H9 (cell line): ENCODE results near the gene WDFY3. TPM values are rescaled to one million over a fixed set of nuclear protein-coding genes. Genes with fewer than 3 reads are reported as not detected.

Source experiments
- DNase-seq: peaks from one replicate; pipeline ENCODE4 v3.0.0-alpha.2; 2017
- H2AFZ ChIP-seq: one replicate; pipeline ENCODE4 v1.6.1; 2013; ENCODE audit warnings: mild to moderate bottlenecking, low read length, control low read depth, moderate library complexity
- H2AK5ac ChIP-seq: 2 replicates; pipeline ENCODE4 v1.6.1; 2013; ENCODE audit warnings: low read length, control low read depth, mixed read lengths; ENCODE audit not compliant: insufficient read length
- H2BK120ac ChIP-seq: one replicate; pipeline ENCODE4 v1.6.1; 2013; ENCODE audit warnings: low read depth, mild to moderate bottlenecking, low read length, control low read depth, inconsistent platforms; ENCODE audit not compliant: poor library complexity, severe bottlenecking
- H2BK12ac ChIP-seq: 2 replicates; pipeline ENCODE4 v1.6.1; 2013; ENCODE audit warnings: low read length, control low read depth, mixed read lengths, low read depth; ENCODE audit not compliant: insufficient read length
- H2BK15ac ChIP-seq: 2 replicates; pipeline ENCODE4 v1.6.1; 2013; ENCODE audit warnings: low read depth, low read length, control low read depth
- H2BK20ac ChIP-seq: one replicate; pipeline ENCODE4 v1.6.1; 2013; ENCODE audit warnings: low read depth, mild to moderate bottlenecking, low read length, control low read depth, inconsistent platforms; ENCODE audit not compliant: poor library complexity, severe bottlenecking
- H2BK5ac ChIP-seq: 2 replicates; pipeline ENCODE4 v1.6.1; 2013; ENCODE audit warnings: low read length, control low read depth, mixed read lengths; ENCODE audit not compliant: insufficient read length
- H3K14ac ChIP-seq: 2 replicates; pipeline ENCODE4 v1.6.1; 2013; ENCODE audit warnings: low read length, control low read depth; ENCODE audit not compliant: insufficient read depth
- H3K18ac ChIP-seq: 2 replicates; pipeline ENCODE4 v1.6.1; 2013; ENCODE audit warnings: low read depth, mild to moderate bottlenecking, mixed read lengths, low read length, control low read depth; ENCODE audit not compliant: insufficient read length
- H3K23ac ChIP-seq: 2 replicates; pipeline ENCODE4 v1.6.1; 2013; ENCODE audit warnings: low read length, control low read depth, mixed read lengths, low read depth; ENCODE audit not compliant: insufficient read length
- H3K23me2 ChIP-seq: 2 replicates; pipeline ENCODE4 v1.6.1; 2013; ENCODE audit warnings: low read depth, mild to moderate bottlenecking, mixed read lengths, low read length, control low read depth; ENCODE audit not compliant: insufficient read length, poor library complexity, severe bottlenecking
- H3K27ac ChIP-seq: 2 replicates; pipeline ENCODE4 v1.5.1; 2013; ENCODE audit warnings: low read length, control low read depth, mixed read lengths, low read depth; ENCODE audit not compliant: insufficient read length
- H3K27me3 ChIP-seq: 2 replicates; pipeline ENCODE4 v1.6.1; 2013; ENCODE audit warnings: low read length, control low read depth, inconsistent platforms; ENCODE audit not compliant: insufficient read depth
- H3K4ac ChIP-seq: 2 replicates; pipeline ENCODE4 v1.6.1; 2013; ENCODE audit warnings: low read depth, mild to moderate bottlenecking, control low read depth, inconsistent platforms, low read length, moderate library complexity
- H3K4me1 ChIP-seq: 2 replicates; pipeline ENCODE4 v1.6.1; 2013; ENCODE audit warnings: low read length, control low read depth, inconsistent platforms; ENCODE audit not compliant: insufficient read depth
- H3K4me2 ChIP-seq: 2 replicates; pipeline ENCODE4 v1.6.1; 2013; ENCODE audit warnings: low read length, control low read depth, mixed read lengths; ENCODE audit not compliant: insufficient read length, insufficient read depth
- H3K56ac ChIP-seq: 2 replicates; pipeline ENCODE4 v1.6.1; 2013; ENCODE audit warnings: low read depth, mild to moderate bottlenecking, mixed read lengths, low read length, control low read depth; ENCODE audit not compliant: insufficient read length
- H3K79me1 ChIP-seq: 2 replicates; pipeline ENCODE4 v1.6.1; 2013; ENCODE audit warnings: low read depth, mild to moderate bottlenecking, moderate library complexity, low read length, control low read depth, inconsistent platforms; ENCODE audit not compliant: insufficient read depth, poor library complexity, severe bottlenecking
- H3K79me2 ChIP-seq: 2 replicates; pipeline ENCODE4 v1.6.1; 2013; ENCODE audit warnings: low read length, control low read depth, inconsistent platforms; ENCODE audit not compliant: insufficient read depth
- H3K9ac ChIP-seq: 2 replicates; pipeline ENCODE4 v1.6.1; 2013; ENCODE audit warnings: low read length, control low read depth, mixed read lengths; ENCODE audit not compliant: insufficient read length; ENCODE audit errors: extremely low read depth
- H3K9me3 ChIP-seq: one replicate; pipeline ENCODE4 v1.6.1; 2013; ENCODE audit warnings: low read depth, low read length, inconsistent platforms; ENCODE audit not compliant: control insufficient read depth
- H3T11ph ChIP-seq: one replicate; pipeline ENCODE4 v1.6.1; 2013; ENCODE audit warnings: mild to moderate bottlenecking, low read length, control low read depth, inconsistent platforms
- H4K20me1 ChIP-seq: one replicate; pipeline ENCODE4 v1.6.1; 2013; ENCODE audit not compliant: control insufficient read depth, insufficient read length, insufficient read depth
- H4K5ac ChIP-seq: 2 replicates; pipeline ENCODE4 v1.6.1; 2013; ENCODE audit warnings: low read depth, mild to moderate bottlenecking, mixed read lengths, low read length, control low read depth; ENCODE audit not compliant: insufficient read length
- H4K8ac ChIP-seq: replicated peaks from 2 replicates; pipeline ENCODE4 v1.6.1; 2013; ENCODE audit warnings: low read length, control low read depth, mixed read lengths, low read depth; ENCODE audit not compliant: insufficient read length
- H4K91ac ChIP-seq: 2 replicates; pipeline ENCODE4 v1.6.1; 2013; ENCODE audit warnings: low read depth, mild to moderate bottlenecking, moderate library complexity, mixed read lengths, low read length, control low read depth; ENCODE audit not compliant: insufficient read length
- H3K27ac Mint-ChIP-seq, 3 experiments: 2 replicates in 2 of 3; 3 replicates in 1 of 3; pipeline ENCODE4 v1.8.0; 2020 to 2021; ENCODE audit warnings: mixed read lengths in 3 of 3, mild to moderate bottlenecking in 1 of 3, moderate library complexity in 1 of 3
- H3K27me3 Mint-ChIP-seq: 2 replicates; pipeline ENCODE4 v1.8.0; 2021; ENCODE audit warnings: low read depth, mild to moderate bottlenecking, moderate library complexity, mixed read lengths
- H3K36me3 Mint-ChIP-seq, 3 experiments: 2 replicates in 2 of 3; 3 replicates in 1 of 3; pipeline ENCODE4 v1.8.0; 2020 to 2021; ENCODE audit warnings: low read depth in 3 of 3, mixed read lengths in 3 of 3; ENCODE audit not compliant: insufficient read depth in 1 of 3
- H3K4me1 Mint-ChIP-seq, 2 experiments: 2 replicates each; pipeline ENCODE4 v1.8.0; 2020; ENCODE audit warnings: mixed read lengths in 2 of 2
- H3K4me3 Mint-ChIP-seq, 2 experiments: 2 replicates in 1 of 2; 3 replicates in 1 of 2; pipeline ENCODE4 v1.8.0; 2020 to 2021; ENCODE audit warnings: mild to moderate bottlenecking in 2 of 2, mixed read lengths in 2 of 2, moderate library complexity in 1 of 2
- H3K9me3 Mint-ChIP-seq, 2 experiments: 2 replicates in 1 of 2; 3 replicates in 1 of 2; pipeline ENCODE4 v1.8.0; 2020; ENCODE audit warnings: mild to moderate bottlenecking in 2 of 2, mixed read lengths in 2 of 2, moderate library complexity in 1 of 2
- CTCF ChIP-seq: fragments of 200-600 bp; sonication (generic); conservative IDR thresholded peaks from 3 replicates; pipeline ENCODE4 v1.8.0; 2021; ENCODE audit warnings: antibody characterized with exemption, mild to moderate bottlenecking
- WGBS: extraction: QIAGEN DNeasy Blood & Tissue Kit; methylation state at CpG from one replicate; pipeline ENCODE4 v1.1.7; 2013; ENCODE audit warnings: missing lambda C conversion rate, low lambda C conversion rate, mixed read lengths; ENCODE audit not compliant: insufficient read length; ENCODE audit errors: extremely low coverage; 5-methylcytosine and 5-hydroxymethylcytosine counted together
- total RNA-seq: library from RNA; stranded (reverse); gene quantifications from 2 replicates; pipeline ENCODE4 v1.2.1, GENCODE V29; 2021

Gene WDFY3
- total RNA-seq, 1 experiment from 2014 or later: 54.6 TPM

GRCh38 chr4:84877051-84877833 lies 89.2 kb downstream of the WDFY3 start:
- Histone ChIP-seq H3K56ac (no peak overlapping the region), H3K9me3 (no peaks in the 10 kb centered on the region), H3K9ac (no peak overlapping the region), H3K27ac (no peak overlapping the region), H3K4me2 (no peak overlapping the region), H2BK5ac (no peak overlapping the region), H3K23ac (no peak overlapping the region), H3T11ph (no peak overlapping the region), H3K27me3 (no peaks in the 10 kb centered on the region), H4K20me1 (no peaks in the 10 kb centered on the region), H2AK5ac (no peak overlapping the region), H2BK12ac (no peak overlapping the region), H2BK15ac (no peak overlapping the region), H2BK20ac (no peak overlapping the region), H3K4me1 (no peaks in the 10 kb centered on the region), H2AFZ (no peak overlapping the region), H4K5ac (no peak overlapping the region), H4K8ac (no peak overlapping the region), H3K14ac (no peak overlapping the region), H3K18ac (no peak overlapping the region), H3K4ac (no peak overlapping the region), H3K79me1 (no peaks in the 10 kb centered on the region), H4K91ac (no peak overlapping the region), H3K79me2 (no peaks in the 10 kb centered on the region), H3K23me2 (no peaks in the 10 kb centered on the region), H2BK120ac (no peak overlapping the region)
- no peak for DNase-seq
- Mint-ChIP-seq H3K27me3 (no peaks in the 10 kb centered on the region), H3K9me3 (no peaks in the 10 kb centered on the region), H3K4me1 (peaks cover 12 to 14% of the 10 kb centered on the region in 2 experiments), H3K4me3 (no peak overlapping the region), H3K27ac (peak overlapping the region; percentile 28 to 66 (median 31); a peak in 5 of 7 replicates), H3K36me3 (peaks cover 0 to 5% (median 2%) of the 10 kb centered on the region in 3 experiments; a peak in 5 of 7 replicates)
- no CpG with 5 or more reads among the region's 5 CpGs for WGBS
- TF ChIP-seq CTCF: no peak
